ENCODE results near the gene FMO1. TPM values are rescaled to one million over a fixed set of nuclear protein-coding genes. Genes with fewer than 3 reads are reported as not detected.

The FMO1 gene
- total RNA-seq: not detected in 2 replicates

GRCh38 chr1:171248302-171248701 lies at the start of gene FMO1:
Gene FMO1 (plus strand): TSS chr1:171248494. CDS start chr1:171258088, 9,594 bp downstream.

GRCh38 chr1:171313835-171314320 lies 65.6 kb downstream of the FMO1 start, which contains the start of gene FMO4:
Gene FMO4 (plus strand): TSS chr1:171314183. CDS start chr1:171319826, 5,643 bp downstream.

Other genes starting within 250 kb of the FMO1 start
- 0.50 TPM in 1 of 2 replicates, not detected in the other for gene FMO3, start 157.6 kb upstream of the FMO1 start, total RNA-seq
- gene FMO2, start 63.2 kb upstream of the FMO1 start, total RNA-seq: under 0.01 and 0.07 TPM in 2 replicates
- 0.68 and 3.3 TPM in 2 replicates for gene FMO4, start 65.7 kb downstream of the FMO1 start, total RNA-seq
- 69.4 and 126 TPM in 2 replicates for gene PRRC2C, start 237.0 kb downstream of the FMO1 start, total RNA-seq